Esophagus squamous epithelium (tissue), 5 donors: Measurements from ENCODE around the gene PSMB10. TPM values are rescaled to one million over a fixed set of nuclear protein-coding genes. Genes with fewer than 3 reads are reported as not detected.
A peak's percentile ranks its signal among the peaks of the same experiment; 100 is the strongest.

Experiments used
- DNase-seq: peaks from one replicate; lab custom pipeline; 2025; lab: John Stamatoyannopoulos, UW
- H3K27ac ChIP-seq, 4 donors: fragments of 200-600 bp; sonication (generic); one replicate each; pipeline ENCODE4 v1.5.1; 2016 to 2019; ENCODE audit warnings: mild to moderate bottlenecking in 1 of 4
- H3K27me3 ChIP-seq, 4 donors: fragments of 200-600 bp; sonication (generic); 1 replicate in 3 of 4; 2 replicates in 1 of 4; pipeline versions ENCODE4 v1.5.1 to v1.6.0; 2017 to 2021; ENCODE audit warnings: antibody characterized with exemption in 1 of 4
- H3K36me3 ChIP-seq, 3 donors: fragments of 200-600 bp; sonication (generic); one replicate each; pipeline ENCODE4 v1.5.1; 2016 to 2019
- H3K4me1 ChIP-seq, 3 donors: fragments of 200-600 bp; sonication (generic); one replicate each; pipeline ENCODE4 v1.5.1; 2017 to 2019
- H3K4me3 ChIP-seq, 4 donors: fragments of 200-600 bp; sonication (generic); 1 replicate in 3 of 4; 2 replicates in 1 of 4; pipeline ENCODE4 v1.5.1; 2016 to 2019; ENCODE audit warnings: mild to moderate bottlenecking in 2 of 4, moderate library complexity in 1 of 4
- H3K9me3 ChIP-seq, 3 donors: fragments of 200-600 bp; sonication (generic); one replicate each; pipeline ENCODE4 v1.5.1; 2016 to 2019
- CTCF ChIP-seq, 6 experiments: fragments of 450-650 bp in 4 of 6; fragments of 200-600 bp in 2 of 6; sonication (generic) in 2 of 6; IDR thresholded peaks; one replicate each; pipeline ENCODE4 v1.5.1; 2016 to 2019; ENCODE audit warnings: antibody characterized with exemption in 6 of 6, mild to moderate bottlenecking in 4 of 6, moderate library complexity in 4 of 6
- POLR2A ChIP-seq, 4 donors: fragments of 450-650 bp; IDR thresholded peaks; one replicate each; pipeline ENCODE4 v1.6.1; 2017; ENCODE audit warnings: antibody characterized with exemption in 4 of 4, mild to moderate bottlenecking in 4 of 4, moderate library complexity in 3 of 4
- WGBS, 2 donors: methylation state at CpG; one replicate each; pipeline ENCODE4 v1.1.5; 2018; 5-methylcytosine and 5-hydroxymethylcytosine counted together
- intact Hi-C: fragments of 100-400 bp; cut with DNase I; formaldehyde crosslinking; loops from one replicate; pipeline ENCODE4 v1.15.0; 2022
- total RNA-seq, 4 donors: library from RNA; depleted of rRNA; stranded (reverse); fragments of >200 nt; gene quantifications; one replicate each; pipeline ENCODE4 v1.1.0, GENCODE V29; 2016
- donor health status: DM: yes; HTN: yes; CAD: no.

The PSMB10 gene
- 10 to 100 TPM; 20.7 to 28.4 (median 25.3) TPM for total RNA-seq

GRCh38 chr16:67936124-67936879, at the start of gene PSMB10:
TSS of gene PSMB10 (minus strand) at chr16:67936850. CDS start at chr16:67936749, 101 bp downstream.
- peak; percentile 35 for DNase-seq
- WGBS, 2 donors: 0 to 1% methylated on average over 4 to 18 of the region's 54 CpGs
- H3K27ac ChIP-seq: peak within 1 kb of the TSS; percentile 92 to 97 (median 96)

GRCh38 chr16:67982011-67982696, 45.5 kb upstream of the PSMB10 start:
- H3K27me3 ChIP-seq: peaks cover 0 to 23% (median 0%) of the 10 kb centered on the region in 4 donors
- TF ChIP-seq CTCF (IDR thresholded peaks at IDR 0.05): no peak
- TF ChIP-seq POLR2A (IDR thresholded peaks at IDR 0.05): no peak
- 98% methylated on average over 12 to 13 of the region's 49 CpGs for WGBS, 2 donors
- no peaks in the 10 kb centered on the region for H3K9me3 ChIP-seq
- H3K36me3 ChIP-seq: no peaks in the 10 kb centered on the region
- no peak for DNase-seq
- H3K4me1 ChIP-seq: peaks cover 0 to 26% (median 11%) of the 10 kb centered on the region in 3 donors
- intact Hi-C loops: no loop called here
- no peak overlapping the region for H3K4me3 ChIP-seq
- H3K27ac ChIP-seq: no peak overlapping the region

More at GRCh38 chr16:67936124-67936879, at the start of gene PSMB10:
- TF ChIP-seq CTCF (IDR thresholded peaks at IDR 0.05) (no peak), POLR2A (IDR thresholded peaks at IDR 0.05) (peak in 3 of 4 donors; percentile 35 to 70 (median 52))
- Histone ChIP-seq H3K4me3 (peak within 1 kb of the TSS; percentile 69 to 91 (median 86)), H3K36me3 (peaks cover 0 to 41% (median 0%) of the 10 kb centered on the region in 3 donors), H3K27me3 (no peaks in the 10 kb centered on the region), H3K4me1 (peaks cover 15 to 43% (median 22%) of the 10 kb centered on the region in 3 donors), H3K9me3 (no peaks in the 10 kb centered on the region)
- intact Hi-C loops: no loop called here

- 56 to 68% methylated on average over 8 to 23 of the region's 62 CpGs for WGBS, 2 donors
- peaks cover 0 to 23% (median 0%) of the 10 kb centered on the region in 4 donors for H3K27me3 ChIP-seq
- peaks cover 0 to 20% (median 11%) of the 10 kb centered on the region in 3 donors for H3K4me1 ChIP-seq
- H3K4me3 ChIP-seq: no peak within 1 kb of the TSS
- H3K36me3 ChIP-seq: no peaks in the 10 kb centered on the region
- no peak within 1 kb of the TSS for H3K27ac ChIP-seq
- intact Hi-C loops: no loop called here
- H3K9me3 ChIP-seq: no peaks in the 10 kb centered on the region
- no peak for DNase-seq
- TF ChIP-seq POLR2A (IDR thresholded peaks at IDR 0.05) (no peak), CTCF (IDR thresholded peaks at IDR 0.05) (no peak)
Measured at GRCh38 chr16:67979955-67980678, 43.5 kb upstream of the PSMB10 start, which contains the start of gene DPEP3. TSS of gene DPEP3 (minus strand) at chr16:67980499. CDS start at chr16:67980380, 119 bp downstream.

GRCh38 chr16:67977469-67978227, 41.0 kb upstream of the PSMB10 start:
- no peak overlapping the region for H3K4me3 ChIP-seq
- 79 to 80% methylated on average over 5 to 6 of the region's 9 CpGs for WGBS, 2 donors
- H3K27me3 ChIP-seq: peaks cover 0 to 23% (median 0%) of the 10 kb centered on the region in 4 donors
- TF ChIP-seq CTCF (IDR thresholded peaks at IDR 0.05) (no peak), POLR2A (IDR thresholded peaks at IDR 0.05) (no peak)
- no peaks in the 10 kb centered on the region for H3K36me3 ChIP-seq
- no peaks in the 10 kb centered on the region for H3K9me3 ChIP-seq
- DNase-seq: no peak
- H3K27ac ChIP-seq: no peak overlapping the region
- no peaks in the 10 kb centered on the region for H3K4me1 ChIP-seq
- intact Hi-C loops: no loop called here
